AG04450 (cell line): ENCODE measurements around the gene RIPOR1. TPM values are rescaled to one million over a fixed set of nuclear protein-coding genes. Genes with fewer than 3 reads are reported as not detected.
A peak's percentile ranks its signal among the peaks of the same experiment; 100 is the strongest.

Source experiments
- CTCF ChIA-PET: fragments of 300-600, 350-600 bp; formaldehyde crosslinking; extraction: SDS; loops from one replicate; lab custom pipeline; 2022; ENCODE audit warnings: antibody characterized with exemption, inconsistent platforms; lab: Charles Lee
- POLR2A ChIA-PET: fragments of 350-600 bp; formaldehyde crosslinking; extraction: SDS; loops from one replicate; lab custom pipeline; 2021; ENCODE audit warnings: antibody characterized with exemption, inconsistent platforms; lab: Yijun Ruan, JAX
- DNase-seq: peaks from one replicate; pipeline ENCODE4 v3.0.0-alpha.2; 2011; ENCODE audit warnings: low read depth, low spot score
- H3K27ac ChIP-seq: one replicate; pipeline ENCODE4 v1.5.1; 2012; ENCODE audit warnings: low read depth, low read length, control low read depth
- H3K27me3 ChIP-seq: one replicate; pipeline ENCODE4 v1.6.0; 2012; ENCODE audit warnings: low read length; ENCODE audit not compliant: control insufficient read depth, insufficient read depth
- H3K4me3 ChIP-seq: 2 replicates; pipeline ENCODE4 v1.5.1; 2011; ENCODE audit warnings: mild to moderate bottlenecking, low read depth, low read length, control low read depth
- H3K9me3 ChIP-seq: 2 replicates; pipeline ENCODE4 v1.5.1; 2012; ENCODE audit warnings: low read length; ENCODE audit not compliant: control insufficient read depth, insufficient read depth
- polyA plus RNA-seq: library from polyadenylated mRNA; depleted of rRNA; stranded (reverse); fragments of >200 nt; gene quantifications from 2 replicates; pipeline ENCODE4 v1.2.3, GENCODE V29; 2011
- TF ChIP-seq, protein P1 (sequence below): IDR thresholded peaks from 2 replicates; pipeline ENCODE4 v1.5.1; 2011; ENCODE audit warnings: low read depth, low read length, control low read depth, inconsistent platforms

RIPOR1 gene
- polyA plus RNA-seq, 1 experiment, result 9.9 TPM

GRCh38 chr16:67542464-67542863 is 13.8 kb downstream of the RIPOR1 start:
- DNase-seq, result no peak
- Histone ChIP-seq H3K9me3 (no peaks in the 10 kb centered on the region; the same call in 1 of the 2 replicates), H3K4me3 (no peak overlapping the region), H3K27ac (no peak overlapping the region), H3K27me3 (no peaks in the 10 kb centered on the region)
- POLR2A ChIA-PET, result no interaction called here
- CTCF ChIA-PET, result no interaction called here
- TF ChIP-seq, protein P1, sequence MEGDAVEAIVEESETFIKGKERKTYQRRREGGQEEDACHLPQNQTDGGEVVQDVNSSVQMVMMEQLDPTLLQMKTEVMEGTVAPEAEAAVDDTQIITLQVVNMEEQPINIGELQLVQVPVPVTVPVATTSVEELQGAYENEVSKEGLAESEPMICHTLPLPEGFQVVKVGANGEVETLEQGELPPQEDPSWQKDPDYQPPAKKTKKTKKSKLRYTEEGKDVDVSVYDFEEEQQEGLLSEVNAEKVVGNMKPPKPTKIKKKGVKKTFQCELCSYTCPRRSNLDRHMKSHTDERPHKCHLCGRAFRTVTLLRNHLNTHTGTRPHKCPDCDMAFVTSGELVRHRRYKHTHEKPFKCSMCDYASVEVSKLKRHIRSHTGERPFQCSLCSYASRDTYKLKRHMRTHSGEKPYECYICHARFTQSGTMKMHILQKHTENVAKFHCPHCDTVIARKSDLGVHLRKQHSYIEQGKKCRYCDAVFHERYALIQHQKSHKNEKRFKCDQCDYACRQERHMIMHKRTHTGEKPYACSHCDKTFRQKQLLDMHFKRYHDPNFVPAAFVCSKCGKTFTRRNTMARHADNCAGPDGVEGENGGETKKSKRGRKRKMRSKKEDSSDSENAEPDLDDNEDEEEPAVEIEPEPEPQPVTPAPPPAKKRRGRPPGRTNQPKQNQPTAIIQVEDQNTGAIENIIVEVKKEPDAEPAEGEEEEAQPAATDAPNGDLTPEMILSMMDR, result no peak

DNA sequence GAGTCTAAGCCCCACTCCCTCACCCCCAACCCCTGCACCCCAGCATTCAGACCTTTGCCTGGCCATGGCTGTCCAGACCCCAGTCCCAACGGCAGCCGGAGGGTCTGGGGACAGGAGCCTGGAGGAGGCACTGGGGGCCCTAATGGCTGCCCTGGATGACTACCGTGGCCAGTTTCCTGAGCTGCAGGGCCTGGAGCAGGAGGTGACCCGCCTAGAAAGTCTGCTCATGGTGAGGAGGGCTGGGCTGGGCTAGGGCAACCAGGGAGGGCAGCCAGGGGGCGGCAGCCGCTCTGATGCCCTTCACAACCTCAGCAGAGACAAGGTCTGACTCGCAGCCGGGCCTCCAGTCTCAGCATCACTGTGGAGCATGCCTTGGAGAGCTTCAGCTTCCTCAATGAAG is 14.4 kb downstream of the RIPOR1 start:
- H3K9me3 ChIP-seq, result no peaks in the 10 kb centered on the region
- DNase-seq, result no peak
- TF ChIP-seq, protein P1, result no peak

DNA sequence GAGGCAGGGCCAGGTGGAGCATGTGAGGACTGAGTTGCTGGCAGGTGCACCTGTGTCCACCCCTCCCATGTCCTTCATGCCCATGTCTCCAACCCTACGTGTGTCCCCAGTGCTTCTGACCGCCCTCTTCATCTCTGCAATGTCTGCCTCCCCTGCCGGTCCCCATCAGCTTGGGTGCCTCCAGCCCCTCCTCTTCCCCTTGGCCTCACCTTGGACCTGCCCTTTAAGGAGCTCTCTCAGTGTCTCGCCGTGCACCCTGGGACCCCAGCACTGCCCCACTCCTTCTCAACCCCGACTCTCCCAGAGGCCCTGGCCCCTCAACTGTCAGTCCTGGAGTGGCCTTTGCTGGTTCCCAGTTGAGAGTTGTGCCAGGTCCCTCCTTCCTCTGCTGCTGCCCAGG is 15.0 kb downstream of the RIPOR1 start:
- CTCF ChIA-PET, result interaction anchor here (0.8 to 2.6 kb wide), 5 partner anchors 11 to 102 kb away, joined by 3 to 12 read pairs (median 6); partner anchors contain the start of gene CARMIL2
- POLR2A ChIA-PET, result no interaction called here
- DNase-seq, result no peak
- TF ChIP-seq, protein P1, result no peak
- Histone ChIP-seq H3K9me3 (no peaks in the 10 kb centered on the region), H3K27ac (no peak overlapping the region), H3K27me3 (no peaks in the 10 kb centered on the region), H3K4me3 (no peak overlapping the region)

More for the DNA sequence above, 14.4 kb downstream of the RIPOR1 start:
- Histone ChIP-seq H3K27me3 (no peaks in the 10 kb centered on the region), H3K4me3 (no peak overlapping the region), H3K27ac (no peak overlapping the region)
- CTCF ChIA-PET, result interaction anchor here (1.2 to 2.6 kb wide), 3 partner anchors 12 to 22 kb away, joined by 3 to 12 read pairs (median 8); no protein-coding TSS in a partner anchor
- POLR2A ChIA-PET, result no interaction called here

- DNase-seq, result no peak
- H3K9me3 ChIP-seq, result no peaks in the 10 kb centered on the region
- H3K4me3 ChIP-seq, result no peak overlapping the region
- no peaks in the 10 kb centered on the region for H3K27me3 ChIP-seq
- CTCF ChIA-PET, result interaction anchor here (0.5 to 2.6 kb wide), 7 partner anchors 11 to 101 kb away, joined by 3 to 12 read pairs (median 6); partner anchors contain the start of gene CARMIL2
- TF ChIP-seq, protein P1, result peak; percentile 21; the same call in 1 of the 2 replicates
- H3K27ac ChIP-seq, result no peak overlapping the region
- POLR2A ChIA-PET, result no interaction called here
Measured at GRCh38 chr16:67544329-67544841, 15.8 kb downstream of the RIPOR1 start.

DNA sequence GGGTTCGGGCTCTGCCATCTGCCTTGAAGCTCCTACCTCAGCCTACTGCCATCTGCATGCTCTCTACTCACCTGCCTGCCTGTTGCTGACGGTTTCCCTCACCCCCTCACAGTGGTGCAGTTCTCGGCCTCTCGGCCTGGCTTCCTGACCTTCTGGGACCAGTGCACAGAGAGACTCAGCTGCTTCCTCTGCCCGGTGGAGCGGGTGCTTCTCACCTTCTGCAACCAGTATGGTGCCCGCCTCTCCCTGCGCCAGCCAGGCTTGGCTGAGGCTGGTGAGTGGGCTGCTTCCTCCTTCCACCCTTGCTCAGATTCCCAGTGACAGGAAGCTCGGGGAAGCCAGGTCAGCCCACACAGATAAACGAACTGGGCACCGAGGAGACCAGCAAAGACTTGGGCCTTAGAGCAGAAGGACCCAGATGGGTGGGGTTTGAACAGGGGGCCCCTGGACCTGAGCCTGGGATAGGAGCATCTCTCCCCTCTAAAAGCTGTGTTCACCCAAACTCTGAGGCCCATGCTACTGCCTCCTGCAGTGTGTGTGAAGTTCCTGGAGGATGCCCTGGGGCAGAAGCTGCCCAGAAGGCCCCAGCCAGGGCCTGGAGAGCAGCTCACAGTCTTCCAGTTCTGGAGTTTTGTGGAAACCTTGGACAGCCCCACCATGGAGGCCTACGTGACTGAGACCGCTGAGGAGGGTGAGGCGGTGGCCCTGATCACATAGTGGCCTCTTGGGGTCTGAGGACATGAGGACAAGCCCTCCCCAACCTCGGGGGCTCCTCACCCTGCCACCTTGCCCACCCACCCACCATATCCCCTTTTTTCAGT is 16.4 kb downstream of the RIPOR1 start:
- no peaks in the 10 kb centered on the region for H3K9me3 ChIP-seq
- TF ChIP-seq, protein P1, result no peak
- CTCF ChIA-PET, result interaction anchor here (0.6 to 2.6 kb wide), 6 partner anchors 10 to 103 kb away, joined by 3 to 12 read pairs (median 4); no protein-coding TSS in a partner anchor
- no peak overlapping the region for H3K27ac ChIP-seq
- POLR2A ChIA-PET, result no interaction called here
- H3K4me3 ChIP-seq, result no peak overlapping the region
- DNase-seq, result no peak
- no peaks in the 10 kb centered on the region for H3K27me3 ChIP-seq
